ENCODE results near the gene SLIT1.

Gene SLIT1

DNA sequence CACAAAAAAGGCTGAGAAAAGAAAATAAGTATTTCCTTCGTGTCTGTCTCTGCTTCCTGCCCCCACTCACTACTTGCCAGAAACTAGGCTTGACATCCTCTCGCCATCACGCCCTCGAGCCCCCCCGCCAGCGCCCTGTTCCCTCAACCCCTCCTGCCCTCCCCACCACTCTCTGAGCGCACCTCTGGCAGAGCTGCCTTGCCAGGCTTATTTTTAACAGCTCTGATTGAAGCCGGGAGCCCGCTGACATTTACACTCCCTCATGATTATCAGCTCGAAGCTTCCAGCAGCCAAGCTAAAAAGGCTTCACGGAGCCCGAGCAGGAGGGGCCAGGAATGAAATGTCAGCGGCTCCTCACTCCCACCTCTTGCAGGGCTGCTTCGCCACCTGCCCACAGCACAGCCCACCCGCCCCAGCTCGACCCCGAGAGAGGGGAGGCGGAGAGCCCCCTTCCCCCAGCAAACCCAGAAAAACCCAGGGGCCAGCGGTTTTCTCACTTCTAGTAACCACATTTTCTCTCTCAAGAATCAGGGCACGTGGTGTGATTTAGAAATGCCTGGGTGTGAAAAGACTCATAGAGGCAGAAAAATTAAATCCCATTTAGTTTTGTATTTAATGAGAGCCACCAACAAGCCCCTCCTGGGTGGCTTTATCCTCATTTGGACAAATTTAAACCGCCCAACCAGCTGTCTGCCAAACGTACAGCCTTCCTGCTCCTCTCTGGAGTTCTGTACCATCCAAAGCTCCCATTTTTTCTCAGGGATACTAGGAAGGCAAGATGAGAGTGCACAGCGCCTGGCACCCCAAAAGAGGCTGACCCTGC, 89.3 kb downstream of the SLIT1 start:
- TF ChIP-seq, protein P1, sequence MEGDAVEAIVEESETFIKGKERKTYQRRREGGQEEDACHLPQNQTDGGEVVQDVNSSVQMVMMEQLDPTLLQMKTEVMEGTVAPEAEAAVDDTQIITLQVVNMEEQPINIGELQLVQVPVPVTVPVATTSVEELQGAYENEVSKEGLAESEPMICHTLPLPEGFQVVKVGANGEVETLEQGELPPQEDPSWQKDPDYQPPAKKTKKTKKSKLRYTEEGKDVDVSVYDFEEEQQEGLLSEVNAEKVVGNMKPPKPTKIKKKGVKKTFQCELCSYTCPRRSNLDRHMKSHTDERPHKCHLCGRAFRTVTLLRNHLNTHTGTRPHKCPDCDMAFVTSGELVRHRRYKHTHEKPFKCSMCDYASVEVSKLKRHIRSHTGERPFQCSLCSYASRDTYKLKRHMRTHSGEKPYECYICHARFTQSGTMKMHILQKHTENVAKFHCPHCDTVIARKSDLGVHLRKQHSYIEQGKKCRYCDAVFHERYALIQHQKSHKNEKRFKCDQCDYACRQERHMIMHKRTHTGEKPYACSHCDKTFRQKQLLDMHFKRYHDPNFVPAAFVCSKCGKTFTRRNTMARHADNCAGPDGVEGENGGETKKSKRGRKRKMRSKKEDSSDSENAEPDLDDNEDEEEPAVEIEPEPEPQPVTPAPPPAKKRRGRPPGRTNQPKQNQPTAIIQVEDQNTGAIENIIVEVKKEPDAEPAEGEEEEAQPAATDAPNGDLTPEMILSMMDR (IDR thresholded peaks at IDR 0.05; ENCODE audit: insufficient read depth, low read depth, low read length, missing control alignments) = no peak
- DNase-seq (ENCODE audit: low read depth) = no peak
- no peak overlapping the region for H3K4me3 ChIP-seq (ENCODE audit: low read depth, low read length)

DNA sequence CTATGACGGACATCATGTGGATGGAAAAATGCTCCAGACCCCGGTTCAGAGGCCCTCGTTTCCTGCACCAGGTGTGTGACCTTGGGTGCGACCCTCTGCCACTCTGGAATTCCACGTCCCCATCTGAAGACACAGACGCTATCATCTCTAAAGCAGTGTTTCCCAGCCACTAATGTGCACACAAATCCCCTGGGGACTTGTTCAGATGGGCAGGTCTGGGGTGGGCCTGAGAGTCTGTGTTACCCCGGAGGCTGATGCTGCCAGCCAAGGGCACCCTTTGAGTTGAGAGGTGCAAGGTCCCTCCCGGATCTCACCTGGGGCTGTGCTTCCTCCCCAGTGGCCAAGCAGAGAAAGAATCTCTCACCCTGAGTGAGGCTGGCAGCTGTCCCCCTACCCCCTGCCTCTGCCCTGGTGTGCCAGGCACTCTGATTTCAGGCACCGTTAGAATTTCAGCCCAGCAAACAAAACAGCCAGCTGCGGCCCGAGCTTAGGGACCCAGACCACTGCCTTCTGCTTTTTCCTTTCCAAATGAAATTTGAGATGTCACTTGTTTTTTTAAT, 90.0 kb downstream of the SLIT1 start:
- no peak overlapping the region for H3K4me3 ChIP-seq (ENCODE audit: low read depth, low read length)
- TF ChIP-seq, protein P1 (IDR thresholded peaks at IDR 0.05; ENCODE audit: insufficient read depth, low read depth, low read length, missing control alignments) = no peak
- no peak for DNase-seq (ENCODE audit: low read depth)

DNA sequence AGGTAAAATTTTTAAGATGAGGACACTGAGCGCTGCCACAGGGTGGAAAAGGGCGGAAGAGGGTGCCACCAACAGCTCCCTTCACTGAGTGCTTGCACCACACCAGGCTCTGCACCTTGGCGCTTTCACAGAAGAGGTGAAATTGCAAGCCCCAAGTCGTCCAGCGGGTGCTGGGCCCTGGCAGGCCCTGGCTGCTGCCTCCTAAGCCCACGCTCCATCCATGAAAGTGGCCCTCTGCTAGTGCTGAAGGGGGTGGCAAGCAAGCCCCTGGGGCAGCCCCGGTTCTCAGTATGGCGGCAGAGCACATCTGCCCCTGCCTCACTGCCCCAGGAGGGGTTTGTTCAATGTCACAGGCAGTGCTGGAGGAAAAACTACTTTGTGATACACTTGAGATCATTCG, 95.1 kb downstream of the SLIT1 start:
- DNase-seq (ENCODE audit: low read depth) = no peak
- H3K4me3 ChIP-seq (ENCODE audit: low read depth, low read length) = no peak overlapping the region
- TF ChIP-seq, protein P1 (IDR thresholded peaks at IDR 0.05; ENCODE audit: insufficient read depth, low read depth, low read length, missing control alignments) = no peak

DNA sequence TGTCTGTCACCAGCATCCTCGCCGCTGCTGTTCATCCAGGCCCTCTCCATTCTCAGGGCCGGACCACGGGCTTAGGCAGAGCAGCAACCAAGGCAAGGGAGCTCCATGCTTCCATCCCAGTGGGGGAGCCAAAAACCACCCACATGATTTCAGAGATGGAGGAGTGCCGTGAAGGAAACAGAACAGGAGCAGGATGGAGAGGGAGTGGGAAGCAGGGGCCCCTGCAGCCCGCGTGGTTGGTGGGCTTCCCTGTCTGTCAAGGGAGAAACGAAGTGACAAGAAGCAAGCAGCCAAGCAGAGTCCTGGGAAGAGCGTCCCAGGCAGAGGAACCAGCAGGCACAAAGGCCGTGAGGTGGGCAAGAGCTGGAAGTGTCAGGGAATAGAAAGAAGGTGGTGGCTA, 95.7 kb downstream of the SLIT1 start:
- TF ChIP-seq, protein P1 (IDR thresholded peaks at IDR 0.05; ENCODE audit: insufficient read depth, low read depth, low read length, missing control alignments) = no peak
- DNase-seq (ENCODE audit: low read depth) = no peak
- H3K4me3 ChIP-seq (ENCODE audit: low read depth, low read length) = no peak overlapping the region

DNA sequence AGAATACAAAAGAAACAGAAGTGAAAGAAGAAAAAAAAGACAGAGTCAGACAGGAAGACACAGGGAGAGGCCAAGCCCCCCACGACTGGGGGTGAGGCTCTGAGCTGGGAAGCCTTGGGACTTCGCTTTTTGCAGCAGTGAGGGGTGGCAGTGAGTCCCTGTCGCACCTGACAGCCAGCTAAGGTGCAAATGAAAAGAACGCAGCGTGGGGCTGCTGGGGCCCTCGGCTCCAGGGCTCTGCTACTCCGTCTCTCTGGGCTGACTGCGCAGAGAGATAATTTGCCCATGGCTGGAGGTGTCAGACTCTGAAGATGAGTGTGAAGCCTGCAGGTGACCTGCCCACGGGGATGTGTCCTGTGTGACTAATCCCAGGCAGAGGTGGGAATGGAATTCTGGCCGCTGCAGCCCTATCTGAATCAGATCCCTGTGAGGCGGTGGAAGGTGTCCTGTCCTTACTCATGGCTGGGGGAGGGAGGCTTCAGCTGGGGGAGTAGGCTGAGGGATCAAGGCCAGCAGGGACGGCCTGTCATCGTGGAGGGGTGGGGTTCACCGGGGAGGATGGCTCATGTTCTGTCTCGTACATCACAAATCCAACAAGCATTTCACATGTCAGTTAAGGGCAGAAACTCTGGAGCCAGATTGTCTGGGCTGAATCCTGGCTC, 96.4 kb downstream of the SLIT1 start:
- H3K4me3 ChIP-seq (ENCODE audit: low read depth, low read length) = no peak overlapping the region
- no peak for DNase-seq (ENCODE audit: low read depth)
- TF ChIP-seq, protein P1 (IDR thresholded peaks at IDR 0.05; ENCODE audit: insufficient read depth, low read depth, low read length, missing control alignments) = no peak

DNA sequence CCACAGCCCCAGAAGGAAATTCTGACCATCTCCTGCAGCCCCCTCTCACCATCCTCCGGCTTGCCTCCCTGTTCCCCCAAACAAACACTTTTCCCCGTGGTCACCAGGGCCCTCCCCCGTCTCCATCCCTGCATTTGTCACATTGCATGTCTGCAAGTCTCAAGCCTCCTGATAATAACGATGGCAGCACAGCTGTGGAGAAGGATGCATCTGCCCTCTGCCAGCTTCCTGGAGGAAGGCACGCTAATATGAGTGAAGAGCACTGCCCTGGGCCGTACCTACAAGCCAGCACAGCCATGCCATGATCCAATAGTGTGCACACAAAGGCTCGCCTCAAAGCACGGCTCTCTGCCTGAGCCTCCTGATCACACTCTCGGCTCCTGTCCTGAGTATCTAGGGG, 98.5 kb downstream of the SLIT1 start:
- no peak for DNase-seq (ENCODE audit: low read depth)
- TF ChIP-seq, protein P1 (IDR thresholded peaks at IDR 0.05; ENCODE audit: insufficient read depth, low read depth, low read length, missing control alignments) = no peak
- no peak overlapping the region for H3K4me3 ChIP-seq (ENCODE audit: low read depth, low read length)

Measured in GM12865 (cell line).